Measurements from ENCODE around the gene FOXC2. TPM values are rescaled to one million over a fixed set of nuclear protein-coding genes. Genes with fewer than 3 reads are reported as not detected.

FOXC2 gene
- total and polyA plus RNA-seq, 9 of the 15 experiments (the other 6 are each of a cell fraction or from before 2014, with no cell fraction given) = 0.01 to 0.11 (median 0.10) TPM; not detected in 5

GRCh38 chr16:86524029-86524428 lies 42.6 kb upstream of the FOXC2 start:
- ATAC-seq (no peak), FAIRE-seq (no peak), DNase-seq (ENCODE audit: extremely low read depth in 1 of 4, low spot score in 3 of 4) (no peak)
- intact Hi-C loops (cut with micrococcal nuclease) = loop anchor here (10.0 kb wide), 1 partner anchor 269 kb away; no protein-coding TSS in a partner anchor
- H3K27ac ChIP-seq (ENCODE audit: extremely low read depth, low read depth, low read length) = no peak overlapping the region
- no peak overlapping the region for H3K4me2 ChIP-seq (ENCODE audit: insufficient read depth, low read length)
- in situ Hi-C loops (cut with MboI) = no loop called here
- H4K20me1 ChIP-seq (replicated peaks; ENCODE audit: control insufficient read depth, insufficient read depth, low read length) = peaks cover 9% of the 10 kb centered on the region
- no peaks in the 10 kb centered on the region for H3K36me3 ChIP-seq (ENCODE audit: control insufficient read depth, insufficient read depth, low read length)
- H3K9me1 ChIP-seq (ENCODE audit: control insufficient read depth, insufficient read depth, low read length) = no peaks in the 10 kb centered on the region
- ChIA-PET CTCF (ENCODE audit: low intra/inter-chr PET ratio) (no interaction called here), POLR2A (no interaction called here)
- peaks cover 33 to 62% of the 10 kb centered on the region in 2 experiments for H3K27me3 ChIP-seq (ENCODE audit: control insufficient read depth in 2 of 2, insufficient read depth in 2 of 2, low read length in 2 of 2)
- no peaks in the 10 kb centered on the region for H3K9me3 ChIP-seq (replicated peaks; ENCODE audit: control insufficient read depth, insufficient read depth, low read depth, low read length)
- no TSS peak for BruUV-seq (replicated peaks)
- no peaks in the 10 kb centered on the region for H3K79me2 ChIP-seq (ENCODE audit: control insufficient read depth, insufficient read depth, low read length)
- no peak overlapping the region for H3K9ac ChIP-seq (ENCODE audit: insufficient read depth in 1 of 2, low read depth in 2 of 2, low read length in 2 of 2)
- H3K4me3 ChIP-seq = no peak overlapping the region
- H3K4me1 ChIP-seq (replicated peaks in 1 of 2; ENCODE audit: control insufficient read depth in 2 of 2, insufficient read depth in 2 of 2, low read length in 2 of 2) = peaks cover 0 to 13% of the 10 kb centered on the region in 2 experiments; a peak in 3 of 5 replicates
- no peak overlapping the region for H2AFZ ChIP-seq (ENCODE audit: low read depth, low read length)
- WGBS (ENCODE audit: insufficient coverage, low coverage, missing lambda C conversion rate) = 0% methylated on average over 6 of the region's 6 CpGs
- TF ChIP-seq, protein P1, sequence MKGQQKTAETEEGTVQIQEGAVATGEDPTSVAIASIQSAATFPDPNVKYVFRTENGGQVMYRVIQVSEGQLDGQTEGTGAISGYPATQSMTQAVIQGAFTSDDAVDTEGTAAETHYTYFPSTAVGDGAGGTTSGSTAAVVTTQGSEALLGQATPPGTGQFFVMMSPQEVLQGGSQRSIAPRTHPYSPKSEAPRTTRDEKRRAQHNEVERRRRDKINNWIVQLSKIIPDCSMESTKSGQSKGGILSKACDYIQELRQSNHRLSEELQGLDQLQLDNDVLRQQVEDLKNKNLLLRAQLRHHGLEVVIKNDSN (CRISPR knock-in tag; IDR thresholded peaks at IDR 0.05) = no peak
- TF ChIP-seq MTA3 (IDR thresholded peaks at IDR 0.05; ENCODE audit: borderline replicate concordance) = no peak
- TF ChIP-seq CBFA2T2 (conservative IDR thresholded peaks at IDR 0.05) = no peak
- TF ChIP-seq RNF2 (IDR thresholded peaks at IDR 0.05) = no peak
- no peak for TF ChIP-seq CCAR2 (IDR thresholded peaks at IDR 0.05; ENCODE audit: low read depth, low read length)
- TF ChIP-seq TAF9B (IDR thresholded peaks at IDR 0.05; ENCODE audit: partially characterized antibody) = no peak
- TF ChIP-seq CSDE1 (IDR thresholded peaks at IDR 0.05) = no peak
- TF ChIP-seq HMG20B (CRISPR knock-in tag; IDR thresholded peaks at IDR 0.05) = no peak
- TF ChIP-seq, protein P2, sequence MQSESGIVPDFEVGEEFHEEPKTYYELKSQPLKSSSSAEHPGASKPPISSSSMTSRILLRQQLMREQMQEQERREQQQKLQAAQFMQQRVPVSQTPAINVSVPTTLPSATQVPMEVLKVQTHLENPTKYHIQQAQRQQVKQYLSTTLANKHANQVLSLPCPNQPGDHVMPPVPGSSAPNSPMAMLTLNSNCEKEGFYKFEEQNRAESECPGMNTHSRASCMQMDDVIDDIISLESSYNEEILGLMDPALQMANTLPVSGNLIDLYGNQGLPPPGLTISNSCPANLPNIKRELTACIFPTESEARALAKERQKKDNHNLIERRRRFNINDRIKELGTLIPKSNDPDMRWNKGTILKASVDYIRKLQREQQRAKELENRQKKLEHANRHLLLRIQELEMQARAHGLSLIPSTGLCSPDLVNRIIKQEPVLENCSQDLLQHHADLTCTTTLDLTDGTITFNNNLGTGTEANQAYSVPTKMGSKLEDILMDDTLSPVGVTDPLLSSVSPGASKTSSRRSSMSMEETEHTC (IDR thresholded peaks at IDR 0.05) = no peak
- no peak for TF ChIP-seq XRCC5 (IDR thresholded peaks at IDR 0.05; ENCODE audit: low read depth, low read length)
- no peak for TF ChIP-seq TRIM28 (IDR thresholded peaks at IDR 0.05)
